HepG2 (cell line): ENCODE measurements around the gene CA12. TPM values are rescaled to one million over a fixed set of nuclear protein-coding genes. Genes with fewer than 3 reads are reported as not detected.

ENCODE experiments used
- ATAC-seq: fragments of 200-7000 bp; cut with Tn5 transposase; 3 replicates; pipeline ENCODE4 v1.9.1; 2020; ENCODE audit warnings: mild to moderate bottlenecking, moderate library complexity
- BruUV-seq: library from RNA; stranded (reverse); fragments of 400-500 nt; replicated peaks from 2 replicates; lab custom pipeline; 2021; lab: Mats Ljungman, UMichigan
- CTCF ChIA-PET: fragments of 300-600 bp; formaldehyde crosslinking; extraction: SDS; loops from one replicate; lab custom pipeline; 2021; ENCODE audit warnings: low total read pairs, inconsistent platforms, low intra/inter-chr PET ratio; lab: Yijun Ruan, JAX
- POLR2A ChIA-PET: fragments of 350-600 bp; sonication (Branson Sonifier 250); formaldehyde crosslinking; loops from one replicate; lab custom pipeline; 2020; ENCODE audit warnings: antibody characterized with exemption, inconsistent platforms; lab: Yijun Ruan, JAX
- DNase-seq: peaks from one replicate; pipeline ENCODE4 v3.0.0-alpha.2; 2015; ENCODE audit warnings: low spot score
- FAIRE-seq: peaks from 3 replicates; lab custom pipeline; 2011; peaks lifted over from hg19 to GRCh38; lab: Jason Lieb, UNC
- H2AFZ ChIP-seq: one replicate; pipeline ENCODE4 v1.6.1; 2011; ENCODE audit warnings: low read length, inconsistent platforms
- H3K27ac ChIP-seq: fragments of 300-600 bp; 3 replicates; pipeline ENCODE4 v1.8.0; 2011; ENCODE audit warnings: mixed run types, mild to moderate bottlenecking, mixed read lengths, low read length, inconsistent platforms; ENCODE audit not compliant: insufficient read depth; ENCODE audit errors: extremely low read length
- H3K27me3 ChIP-seq, 2 experiments: fragments of 200-600 bp in 1 of 2; 2 replicates in 1 of 2; 3 replicates in 1 of 2; pipeline versions ENCODE4 v1.6.0 to v1.8.0; 2011; ENCODE audit warnings: low read length in 2 of 2, mild to moderate bottlenecking in 2 of 2, moderate library complexity in 2 of 2, inconsistent platforms in 1 of 2; ENCODE audit not compliant: insufficient read depth in 2 of 2, control insufficient read depth in 1 of 2
- H3K36me3 ChIP-seq, 2 experiments: fragments of 200-600 bp in 1 of 2; replicated peaks in 1 of 2; 2 replicates in 1 of 2; 3 replicates in 1 of 2; pipeline versions ENCODE4 v1.5.1 to v1.8.0; 2011; ENCODE audit warnings: low read length in 2 of 2, inconsistent platforms in 1 of 2; ENCODE audit not compliant: insufficient read depth in 2 of 2, control insufficient read depth in 1 of 2
- H3K4me1 ChIP-seq: 2 replicates; pipeline ENCODE4 v1.5.1; 2012; ENCODE audit warnings: low read length, inconsistent platforms; ENCODE audit not compliant: insufficient read depth
- H3K4me2 ChIP-seq: 2 replicates; pipeline ENCODE4 v1.6.0; 2011; ENCODE audit warnings: low read depth, low read length, inconsistent platforms
- H3K4me3 ChIP-seq, 3 experiments: fragments of 200-600 bp in 1 of 3; sonication (generic), shearing (Covaris generic) in 1 of 3; replicated peaks in 1 of 3; 2 replicates each; pipeline ENCODE4 v1.5.1; 2011 to 2016; ENCODE audit warnings: low read length in 3 of 3, inconsistent platforms in 2 of 3, low read depth in 2 of 3, mild to moderate bottlenecking in 2 of 3, control low read depth in 1 of 3, mixed read lengths in 1 of 3; ENCODE audit not compliant: insufficient read depth in 1 of 3
- H3K79me2 ChIP-seq: one replicate; pipeline ENCODE4 v1.6.1; 2011; ENCODE audit warnings: low read length, inconsistent platforms; ENCODE audit not compliant: insufficient read depth
- H3K9ac ChIP-seq: 2 replicates; pipeline ENCODE4 v1.6.0; 2011; ENCODE audit warnings: mild to moderate bottlenecking, low read depth, low read length, inconsistent platforms; ENCODE audit not compliant: insufficient read depth
- H3K9me3 ChIP-seq: 2 replicates; pipeline ENCODE4 v1.5.1; 2012; ENCODE audit warnings: mild to moderate bottlenecking, low read length
- H4K20me1 ChIP-seq: 2 replicates; pipeline ENCODE4 v1.6.0; 2011; ENCODE audit warnings: inconsistent platforms, mild to moderate bottlenecking, low read length, moderate library complexity; ENCODE audit not compliant: insufficient read depth
- ESRRA ChIP-seq: sonication (generic); formaldehyde crosslinking; IDR thresholded peaks from 2 replicates; pipeline ENCODE4 v1.5.1; 2020; ENCODE audit warnings: mild to moderate bottlenecking, low read depth, missing genetic modification reagents
- GMEB2 ChIP-seq: IDR thresholded peaks from 2 replicates; pipeline ENCODE4 v1.6.1; 2016; ENCODE audit warnings: missing biosample characterization, missing genetic modification reagents, low read depth
- GPBP1L1 ChIP-seq: sonication (generic); formaldehyde crosslinking; IDR thresholded peaks from 2 replicates; pipeline ENCODE4 v1.5.0; 2020; ENCODE audit warnings: mild to moderate bottlenecking, missing genetic modification reagents
- KDM4B ChIP-seq: sonication (generic); formaldehyde crosslinking; IDR thresholded peaks from 2 replicates; pipeline ENCODE4 v1.4.0; 2020; ENCODE audit warnings: missing genetic modification reagents
- NR2C2 ChIP-seq: sonication (generic); formaldehyde crosslinking; IDR thresholded peaks from 2 replicates; pipeline ENCODE4 v1.4.0; 2020; ENCODE audit warnings: missing genetic modification reagents, mild to moderate bottlenecking, moderate library complexity, borderline replicate concordance
- PCBP2 ChIP-seq: fragments of 200-400 bp; formaldehyde crosslinking; optimal IDR thresholded peaks from 2 replicates; pipeline ENCODE3; 2018; ENCODE audit warnings: low read length, low read depth; ENCODE audit not compliant: poor library complexity, severe bottlenecking
- RBFOX2 ChIP-seq: fragments of 200-400 bp; formaldehyde crosslinking; IDR thresholded peaks from 2 replicates; pipeline ENCODE4 v1.6.1; 2017; ENCODE audit warnings: low read depth, mild to moderate bottlenecking, low read length
- TOE1 ChIP-seq: sonication (generic); formaldehyde crosslinking; IDR thresholded peaks from 2 replicates; pipeline ENCODE4 v1.4.0; 2020; ENCODE audit warnings: mild to moderate bottlenecking, missing genetic modification reagents
- ZNF17 ChIP-seq: sonication (generic); formaldehyde crosslinking; IDR thresholded peaks from 2 replicates; pipeline ENCODE4 v1.5.0; 2020; ENCODE audit warnings: mild to moderate bottlenecking, missing genetic modification reagents
- ZNF441 ChIP-seq: sonication (generic); formaldehyde crosslinking; IDR thresholded peaks from 2 replicates; pipeline ENCODE4 v1.7.0; 2021; ENCODE audit warnings: missing genetic modification reagents, borderline replicate concordance
- ZNF513 ChIP-seq: sonication (generic); formaldehyde crosslinking; conservative IDR thresholded peaks from 2 replicates; pipeline ENCODE4 v1.5.0; 2020; ENCODE audit warnings: missing genetic modification reagents
- ZNF556 ChIP-seq: sonication (generic); formaldehyde crosslinking; IDR thresholded peaks from 2 replicates; pipeline ENCODE4 v1.4.0; 2020; ENCODE audit warnings: mild to moderate bottlenecking, missing genetic modification reagents, borderline replicate concordance
- ZNF749 ChIP-seq: sonication (generic); formaldehyde crosslinking; IDR thresholded peaks from 2 replicates; pipeline ENCODE4 v1.8.0; 2022; ENCODE audit warnings: mild to moderate bottlenecking, missing genetic modification reagents, moderate library complexity, borderline replicate concordance
- WGBS: methylation state at CpG from one replicate; pipeline ENCODE4 v1.1.6; 2017; ENCODE audit warnings: low lambda C conversion rate; 5-methylcytosine and 5-hydroxymethylcytosine counted together
- in situ Hi-C: cut with HindIII; loops from 2 replicates; pipeline ENCODE4 v1.10.0; 2017; ENCODE audit warnings: low pct_unique_long_range_greater_than_20kb; ENCODE audit not compliant: extremely low pct_ligation_motif_present
- intact Hi-C: fragments of 100-400 bp; cut with micrococcal nuclease; formaldehyde crosslinking; loops from one replicate; pipeline ENCODE4 v1.10.0; 2022; ENCODE audit not compliant: unreplicated experiment
- polyA plus RNA-seq, 8 experiments: library from polyadenylated mRNA; depleted of rRNA in 3 of 8; stranded (reverse) in 7 of 8; unstranded in 1 of 8; fragments of >200 nt; fragmentation: Illumina TruSeq in 4 of 8; extraction: Trizol in 4 of 8; gene quantifications; 2 replicates each; pipeline versions ENCODE4 v1.2.1 to v1.2.3, GENCODE V29; 2011 to 2016; ENCODE audit warnings: low read depth in 4 of 8, missing spikeins in 1 of 8, mixed read lengths in 1 of 8; ENCODE audit not compliant: insufficient read depth in 1 of 8
- total RNA-seq, 5 experiments: library from RNA; depleted of rRNA; stranded (reverse); fragments of >200 nt; fragmentation: Illumina TruSeq; extraction: Trizol; gene quantifications; 2 replicates each; pipeline ENCODE4 v1.2.3, GENCODE V29; 2016; ENCODE audit warnings: low read depth in 1 of 5

Gene CA12
- total and polyA plus RNA-seq, 2 of the 13 experiments (the other 11 are each of a cell fraction or from before 2014, with no cell fraction given): 0.07 to 0.20 TPM

GRCh38 chr15:63345391-63345752 is 36.3 kb downstream of the CA12 start:
- DNase-seq: no peak
- BruUV-seq: no TSS peak
- Histone ChIP-seq H3K4me2 (no peak overlapping the region), H3K4me3 (no peak overlapping the region)
- TF ChIP-seq ZNF17 (CRISPR knock-in tag) (no peak), ZNF441 (CRISPR knock-in tag) (no peak), TOE1 (CRISPR knock-in tag) (no peak), ESRRA (no peak), NR2C2 (CRISPR knock-in tag) (no peak), ZNF556 (CRISPR knock-in tag) (no peak), ZNF513 (CRISPR knock-in tag) (no peak), PCBP2 (no peak), GMEB2 (CRISPR knock-in tag) (no peak), ZNF749 (no peak), KDM4B (CRISPR knock-in tag) (no peak), GPBP1L1 (CRISPR knock-in tag) (no peak), RBFOX2 (no peak)
- TF ChIP-seq, all 625 proteins: peak for 0
- H3K27me3 ChIP-seq: peaks cover 0 to 2% of the 10 kb centered on the region in 2 experiments; a peak in 2 of 5 replicates
- no peaks in the 10 kb centered on the region for H3K9me3 ChIP-seq
- FAIRE-seq: no peak
- no peak overlapping the region for H2AFZ ChIP-seq
- in situ Hi-C loops (no loop called here), intact Hi-C loops (no loop called here)
- no peak overlapping the region for H3K9ac ChIP-seq
- WGBS: 77% methylated on average over 14 of the region's 14 CpGs
- no peaks in the 10 kb centered on the region for H3K36me3 ChIP-seq
- POLR2A ChIA-PET: no interaction called here
- no peaks in the 10 kb centered on the region for H3K79me2 ChIP-seq
- ATAC-seq: no peak
- peaks cover 2% of the 10 kb centered on the region; the same call in 1 of the 2 replicates for H3K4me1 ChIP-seq
- no peak overlapping the region for H3K27ac ChIP-seq
- CTCF ChIA-PET: no interaction called here
- H4K20me1 ChIP-seq: no peaks in the 10 kb centered on the region
